ENCODE measurements around the gene NSMF. TPM values are rescaled to one million over a fixed set of nuclear protein-coding genes. Genes with fewer than 3 reads are reported as not detected.

Gene NSMF
- total and polyA plus RNA-seq, 2 experiments from 2014 or later, result 73.0 to 107 TPM

- Histone ChIP-seq H3K4me1 (ENCODE audit: low read depth) (no peaks in the 10 kb centered on the region), H3K36me3 (no peaks in the 10 kb centered on the region), H3K9me3 (ENCODE audit: low read depth) (no peaks in the 10 kb centered on the region), H3K27ac (no peak overlapping the region), H3K4me3 (no peak overlapping the region), H3K27me3 (no peaks in the 10 kb centered on the region)
- DNase-seq (ENCODE audit: low read depth in 1 of 2, low spot score in 1 of 2), result no peak
- TF ChIP-seq, protein P1, sequence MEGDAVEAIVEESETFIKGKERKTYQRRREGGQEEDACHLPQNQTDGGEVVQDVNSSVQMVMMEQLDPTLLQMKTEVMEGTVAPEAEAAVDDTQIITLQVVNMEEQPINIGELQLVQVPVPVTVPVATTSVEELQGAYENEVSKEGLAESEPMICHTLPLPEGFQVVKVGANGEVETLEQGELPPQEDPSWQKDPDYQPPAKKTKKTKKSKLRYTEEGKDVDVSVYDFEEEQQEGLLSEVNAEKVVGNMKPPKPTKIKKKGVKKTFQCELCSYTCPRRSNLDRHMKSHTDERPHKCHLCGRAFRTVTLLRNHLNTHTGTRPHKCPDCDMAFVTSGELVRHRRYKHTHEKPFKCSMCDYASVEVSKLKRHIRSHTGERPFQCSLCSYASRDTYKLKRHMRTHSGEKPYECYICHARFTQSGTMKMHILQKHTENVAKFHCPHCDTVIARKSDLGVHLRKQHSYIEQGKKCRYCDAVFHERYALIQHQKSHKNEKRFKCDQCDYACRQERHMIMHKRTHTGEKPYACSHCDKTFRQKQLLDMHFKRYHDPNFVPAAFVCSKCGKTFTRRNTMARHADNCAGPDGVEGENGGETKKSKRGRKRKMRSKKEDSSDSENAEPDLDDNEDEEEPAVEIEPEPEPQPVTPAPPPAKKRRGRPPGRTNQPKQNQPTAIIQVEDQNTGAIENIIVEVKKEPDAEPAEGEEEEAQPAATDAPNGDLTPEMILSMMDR (IDR thresholded peaks at IDR 0.05; ENCODE audit: low read depth, low read length), result no peak
These were observed 39.6 kb upstream of the NSMF start for GRCh38 chr9:137498720-137499150.

DNA sequence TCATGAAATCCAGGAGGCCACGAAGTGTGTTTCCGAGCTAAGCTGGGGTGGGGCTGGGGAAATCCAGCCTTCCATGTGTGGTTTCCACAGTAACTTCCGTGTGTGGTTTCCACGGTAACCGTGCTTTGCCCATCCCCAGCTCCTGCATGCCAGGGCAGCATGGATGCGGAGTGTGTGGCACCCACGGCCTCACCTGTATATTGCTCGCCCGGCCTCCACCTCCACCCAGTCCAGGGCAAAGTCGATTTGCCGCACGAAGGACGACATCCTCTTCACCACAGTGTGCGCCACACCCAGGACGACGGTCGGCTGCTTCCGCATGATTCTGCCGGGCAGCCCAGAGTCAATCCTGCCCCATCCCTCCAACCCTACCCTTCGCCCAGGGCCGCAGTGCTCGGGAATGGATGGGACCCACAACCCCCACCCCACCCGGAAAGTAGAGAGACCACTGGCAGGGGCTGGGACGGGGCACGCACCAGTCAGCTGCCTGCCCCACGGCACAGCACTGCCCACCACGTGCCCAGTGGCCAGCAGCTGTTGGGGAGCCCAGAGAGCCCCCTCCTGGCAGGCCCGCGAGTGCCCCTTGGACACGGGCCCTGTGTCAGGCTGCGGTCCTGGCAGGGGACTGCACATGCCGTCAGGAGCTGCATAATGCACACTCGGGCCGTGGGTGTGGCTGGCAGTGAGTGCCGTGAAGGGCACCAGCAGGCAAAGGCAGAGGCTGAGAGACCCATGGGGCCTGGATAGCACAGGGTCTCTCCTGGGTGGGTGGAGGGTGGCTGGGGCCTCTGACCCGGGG is 39.0 kb upstream of the NSMF start:
- TF ChIP-seq, protein P1 (IDR thresholded peaks at IDR 0.05; ENCODE audit: low read depth, low read length), result no peak
- Histone ChIP-seq H3K27ac (no peak overlapping the region), H3K4me3 (no peak overlapping the region), H3K27me3 (no peaks in the 10 kb centered on the region), H3K4me1 (ENCODE audit: low read depth) (no peaks in the 10 kb centered on the region), H3K9me3 (ENCODE audit: low read depth) (no peaks in the 10 kb centered on the region), H3K36me3 (no peaks in the 10 kb centered on the region)
- no peak for DNase-seq (ENCODE audit: low read depth in 1 of 2, low spot score in 1 of 2)

DNA sequence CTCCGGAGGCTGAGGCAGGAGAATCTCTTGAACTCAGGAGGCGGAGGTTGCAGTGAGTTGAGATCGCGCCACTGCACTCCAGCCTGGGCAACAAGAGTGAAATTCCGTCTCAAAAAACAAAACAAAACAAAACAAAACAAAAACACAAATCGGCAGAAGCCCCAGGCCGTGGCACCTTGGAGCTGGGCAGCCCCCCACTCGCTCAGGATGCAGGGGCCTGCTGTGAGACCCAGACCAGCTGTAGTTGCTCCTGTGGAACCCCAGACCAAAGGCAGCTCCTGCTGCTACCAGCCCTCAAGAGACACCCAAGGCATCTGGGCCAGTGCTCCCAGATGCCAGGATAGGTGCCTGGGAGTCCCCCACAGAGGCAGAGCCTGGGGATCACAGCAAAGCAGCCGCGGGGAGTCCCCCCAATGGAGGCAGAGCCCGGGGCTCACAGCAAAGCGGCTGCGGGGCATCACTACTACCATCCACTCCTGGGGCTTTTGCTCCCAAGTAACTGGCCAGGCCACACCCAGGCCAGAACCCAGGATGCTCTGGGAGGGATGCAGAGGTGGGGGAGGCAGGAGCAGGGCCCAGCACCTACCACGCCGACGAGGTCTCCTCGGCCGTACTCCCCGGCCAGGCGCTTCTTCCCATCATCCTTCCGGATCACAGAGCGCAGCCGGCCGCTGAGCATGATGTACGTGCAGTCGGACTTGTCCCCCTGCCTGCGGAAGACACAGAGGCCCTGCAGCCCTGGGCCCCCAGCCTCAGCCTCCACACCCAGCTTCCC is 37.7 kb upstream of the NSMF start:
- Histone ChIP-seq H3K4me3 (no peak overlapping the region), H3K36me3 (no peaks in the 10 kb centered on the region), H3K27me3 (no peaks in the 10 kb centered on the region), H3K9me3 (ENCODE audit: low read depth) (no peaks in the 10 kb centered on the region), H3K27ac (no peak overlapping the region), H3K4me1 (ENCODE audit: low read depth) (peaks cover 4% of the 10 kb centered on the region)
- DNase-seq (ENCODE audit: low read depth in 1 of 2, low spot score in 1 of 2), result no peak
- TF ChIP-seq, protein P1 (IDR thresholded peaks at IDR 0.05; ENCODE audit: low read depth, low read length), result no peak

GRCh38 chr9:137494550-137495351 is 35.6 kb upstream of the NSMF start:
- H3K9me3 ChIP-seq (ENCODE audit: low read depth), result no peaks in the 10 kb centered on the region
- no peak for DNase-seq (ENCODE audit: low read depth in 1 of 2, low spot score in 1 of 2)
- H3K27ac ChIP-seq, result no peak overlapping the region
- no peaks in the 10 kb centered on the region for H3K36me3 ChIP-seq
- TF ChIP-seq, protein P1 (IDR thresholded peaks at IDR 0.05; ENCODE audit: low read depth, low read length), result no peak
- H3K4me1 ChIP-seq (ENCODE audit: low read depth), result peaks cover 16% of the 10 kb centered on the region
- no peak overlapping the region for H3K4me3 ChIP-seq
- no peaks in the 10 kb centered on the region for H3K27me3 ChIP-seq

DNA sequence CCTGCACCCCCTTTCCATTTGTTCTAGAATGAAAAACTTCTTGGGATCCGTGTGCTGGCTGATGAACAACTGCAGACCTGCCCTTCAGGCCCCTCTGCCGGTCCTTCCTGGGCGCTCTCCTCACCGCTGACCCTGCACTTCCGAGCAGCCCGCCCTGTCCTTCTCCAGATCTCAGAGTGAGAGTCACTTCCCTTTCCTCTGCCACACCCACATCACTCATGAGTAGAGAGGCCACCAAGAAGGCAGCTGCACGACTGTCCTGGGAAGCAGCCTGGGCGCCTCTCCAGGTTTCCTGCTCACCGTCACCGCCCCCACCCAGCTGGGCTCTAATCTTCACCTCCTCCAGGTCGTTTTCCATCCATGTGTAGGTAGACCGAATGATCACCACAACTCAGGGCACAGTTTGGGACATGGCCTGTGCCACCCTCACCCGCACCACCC is 35.0 kb upstream of the NSMF start:
- TF ChIP-seq, protein P1 (IDR thresholded peaks at IDR 0.05; ENCODE audit: low read depth, low read length), result no peak
- DNase-seq (ENCODE audit: low read depth in 1 of 2, low spot score in 1 of 2), result no peak

More for the DNA sequence above, 35.0 kb upstream of the NSMF start:
- H3K27me3 ChIP-seq, result no peaks in the 10 kb centered on the region
- no peaks in the 10 kb centered on the region for H3K9me3 ChIP-seq (ENCODE audit: low read depth)
- no peak overlapping the region for H3K27ac ChIP-seq
- H3K36me3 ChIP-seq, result no peaks in the 10 kb centered on the region
- no peak overlapping the region for H3K4me3 ChIP-seq
- H3K4me1 ChIP-seq (ENCODE audit: low read depth), result peaks cover 16% of the 10 kb centered on the region
